ENCODE results near the gene DAB2IP.

GRCh38 chr9:121814594-121814993 is 163.2 kb downstream of the DAB2IP start:
- TF ChIP-seq, protein P1, sequence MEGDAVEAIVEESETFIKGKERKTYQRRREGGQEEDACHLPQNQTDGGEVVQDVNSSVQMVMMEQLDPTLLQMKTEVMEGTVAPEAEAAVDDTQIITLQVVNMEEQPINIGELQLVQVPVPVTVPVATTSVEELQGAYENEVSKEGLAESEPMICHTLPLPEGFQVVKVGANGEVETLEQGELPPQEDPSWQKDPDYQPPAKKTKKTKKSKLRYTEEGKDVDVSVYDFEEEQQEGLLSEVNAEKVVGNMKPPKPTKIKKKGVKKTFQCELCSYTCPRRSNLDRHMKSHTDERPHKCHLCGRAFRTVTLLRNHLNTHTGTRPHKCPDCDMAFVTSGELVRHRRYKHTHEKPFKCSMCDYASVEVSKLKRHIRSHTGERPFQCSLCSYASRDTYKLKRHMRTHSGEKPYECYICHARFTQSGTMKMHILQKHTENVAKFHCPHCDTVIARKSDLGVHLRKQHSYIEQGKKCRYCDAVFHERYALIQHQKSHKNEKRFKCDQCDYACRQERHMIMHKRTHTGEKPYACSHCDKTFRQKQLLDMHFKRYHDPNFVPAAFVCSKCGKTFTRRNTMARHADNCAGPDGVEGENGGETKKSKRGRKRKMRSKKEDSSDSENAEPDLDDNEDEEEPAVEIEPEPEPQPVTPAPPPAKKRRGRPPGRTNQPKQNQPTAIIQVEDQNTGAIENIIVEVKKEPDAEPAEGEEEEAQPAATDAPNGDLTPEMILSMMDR (conservative IDR thresholded peaks at IDR 0.05 in 1 of 2, IDR thresholded peaks at IDR 0.05 in 1 of 2; ENCODE audit: low read depth in 1 of 2, low read length in 2 of 2): no peak
- no peak for TF ChIP-seq EZH2 (IDR thresholded peaks at IDR 0.05; ENCODE audit: low read length, missing control alignments)
